RWPE2 (cell line): Measurements from ENCODE around the gene QDPR.
"Not testable (repeated sequence)": the region's sequence is repeated elsewhere in the genome, so short reads cannot be mapped to it uniquely, and the experiment has no call there.

Experiments
- ATAC-seq: fragments of 200-7000 bp; cut with Tn5 transposase; 3 replicates; pipeline ENCODE4 v1.9.1; 2021; ENCODE audit warnings: low read depth
- DNase-seq: peaks from one replicate; pipeline ENCODE4 v3.0.0-alpha.2; 2020; ENCODE audit warnings: low spot score
- H3K27ac ChIP-seq: fragments of 450-650 bp; 2 replicates; pipeline ENCODE4 v1.5.1; 2017; ENCODE audit warnings: mild to moderate bottlenecking; ENCODE audit not compliant: poor library complexity, severe bottlenecking
- H3K27me3 ChIP-seq: fragments of 250-450 bp; sonication (Bioruptor Pico); 2 replicates; pipeline ENCODE4 v1.5.1; 2021; ENCODE audit warnings: mild to moderate bottlenecking, moderate library complexity; ENCODE audit not compliant: insufficient read depth, poor library complexity, severe bottlenecking
- H3K36me3 ChIP-seq: fragments of 250-450 bp; sonication (Bioruptor Pico); 2 replicates; pipeline ENCODE4 v1.5.1; 2020; ENCODE audit warnings: low read depth, mild to moderate bottlenecking, moderate library complexity
- H3K4me1 ChIP-seq: fragments of 250-450 bp; sonication (Bioruptor Pico); 2 replicates; pipeline ENCODE4 v1.5.1; 2021; ENCODE audit warnings: mild to moderate bottlenecking, moderate library complexity; ENCODE audit not compliant: insufficient read depth, poor library complexity, severe bottlenecking
- H3K4me3 ChIP-seq: fragments of 250-450 bp; sonication (Bioruptor Pico); 2 replicates; pipeline ENCODE4 v1.5.1; 2021; ENCODE audit warnings: mild to moderate bottlenecking, moderate library complexity; ENCODE audit not compliant: severe bottlenecking
- H3K9me3 ChIP-seq: fragments of 250-450 bp; sonication (Bioruptor Pico); 2 replicates; pipeline ENCODE4 v1.5.1; 2021; ENCODE audit warnings: mild to moderate bottlenecking, moderate library complexity; ENCODE audit not compliant: severe bottlenecking
- CTCF ChIP-seq: fragments of 450-650 bp; IDR thresholded peaks from one replicate; pipeline ENCODE4 v1.5.1; 2017; ENCODE audit warnings: mild to moderate bottlenecking, moderate library complexity; ENCODE audit not compliant: poor library complexity, severe bottlenecking

QDPR gene

DNA sequence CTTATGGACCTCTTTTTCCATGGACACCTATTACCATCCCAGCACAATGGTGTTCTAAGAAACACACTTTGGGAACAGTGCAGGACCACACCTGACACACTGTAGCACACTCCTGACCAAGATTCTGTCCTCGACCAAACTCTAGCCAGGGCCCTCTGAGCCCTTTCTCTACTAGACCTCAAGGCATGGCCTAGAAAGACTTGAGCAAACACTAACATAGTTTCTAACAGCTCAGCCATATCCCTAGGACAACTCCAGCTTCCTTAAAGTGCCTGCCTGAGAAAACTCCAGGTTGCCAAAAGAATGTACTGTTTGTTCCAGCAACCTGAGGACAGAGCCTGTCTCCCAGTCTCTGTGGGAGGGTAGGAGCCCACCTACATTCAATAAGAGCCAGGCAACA lies 48.3 kb downstream of the QDPR start:
- no peaks in the 10 kb centered on the region for H3K4me1 ChIP-seq
- no peaks in the 10 kb centered on the region for H3K27me3 ChIP-seq
- no peak overlapping the region for H3K27ac ChIP-seq
- ATAC-seq (no peak), DNase-seq (no peak)
- H3K4me3 ChIP-seq: no peak overlapping the region
- H3K9me3 ChIP-seq: no peaks in the 10 kb centered on the region
- TF ChIP-seq CTCF: no peak
- no peaks in the 10 kb centered on the region for H3K36me3 ChIP-seq

DNA sequence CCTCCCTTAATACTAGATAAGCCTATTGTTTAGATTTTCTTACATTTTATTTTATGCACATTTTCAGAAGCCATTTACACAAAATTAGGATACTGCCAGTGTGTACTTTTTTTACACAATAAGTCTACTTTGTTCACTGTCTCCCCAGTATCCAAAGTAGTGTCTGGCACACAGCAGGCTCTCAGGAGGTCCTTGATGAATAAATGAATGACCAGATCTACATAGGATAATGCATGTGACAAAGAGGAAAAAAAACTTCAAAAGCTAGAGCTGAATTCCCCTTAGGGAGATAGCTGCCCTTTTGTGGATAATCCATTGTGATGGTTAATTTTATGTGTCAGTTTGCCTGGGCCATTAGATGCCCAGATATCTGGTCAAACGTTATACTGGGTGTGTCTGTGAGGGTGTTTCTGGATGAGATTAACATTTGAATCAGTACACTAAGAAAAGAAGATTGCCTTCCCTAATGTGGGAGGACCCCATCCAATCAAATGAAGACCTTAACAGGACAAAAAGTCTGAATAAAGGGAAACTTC lies 61.6 kb downstream of the QDPR start:
- no peak for TF ChIP-seq CTCF
- Histone ChIP-seq H3K9me3 (no peaks in the 10 kb centered on the region), H3K27ac (no peak overlapping the region), H3K4me1 (no peaks in the 10 kb centered on the region), H3K4me3 (no peak overlapping the region), H3K36me3 (no peaks in the 10 kb centered on the region), H3K27me3 (peaks cover 5% of the 10 kb centered on the region)
- DNase-seq: no peak
- ATAC-seq: no peak

DNA sequence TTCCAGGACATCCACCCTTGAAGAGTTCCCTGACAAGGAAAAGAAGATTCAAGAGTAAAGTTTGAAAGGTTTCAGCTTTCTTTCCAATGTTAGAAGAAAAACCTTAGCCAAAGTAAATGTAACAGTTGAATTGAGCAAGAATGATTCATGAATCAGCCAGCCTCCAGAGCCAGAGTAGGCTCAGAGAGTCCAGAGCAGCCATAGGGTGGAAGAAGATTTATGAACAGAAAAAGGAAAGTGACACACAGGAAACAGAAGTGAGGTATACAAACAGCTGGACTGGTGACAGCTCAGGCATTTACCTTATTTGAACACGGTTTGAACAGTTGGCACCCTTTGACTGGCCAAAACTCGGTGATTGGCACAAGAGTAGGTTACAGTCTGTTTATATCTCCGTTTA lies 63.2 kb downstream of the QDPR start:
- no peaks in the 10 kb centered on the region for H3K4me1 ChIP-seq
- DNase-seq: no peak
- no peak for TF ChIP-seq CTCF
- no peaks in the 10 kb centered on the region for H3K36me3 ChIP-seq
- ATAC-seq: peak; percentile 81
- H3K9me3 ChIP-seq: no peaks in the 10 kb centered on the region
- peaks cover 5% of the 10 kb centered on the region for H3K27me3 ChIP-seq
- H3K27ac ChIP-seq: no peak overlapping the region
- H3K4me3 ChIP-seq: no peak overlapping the region

DNA sequence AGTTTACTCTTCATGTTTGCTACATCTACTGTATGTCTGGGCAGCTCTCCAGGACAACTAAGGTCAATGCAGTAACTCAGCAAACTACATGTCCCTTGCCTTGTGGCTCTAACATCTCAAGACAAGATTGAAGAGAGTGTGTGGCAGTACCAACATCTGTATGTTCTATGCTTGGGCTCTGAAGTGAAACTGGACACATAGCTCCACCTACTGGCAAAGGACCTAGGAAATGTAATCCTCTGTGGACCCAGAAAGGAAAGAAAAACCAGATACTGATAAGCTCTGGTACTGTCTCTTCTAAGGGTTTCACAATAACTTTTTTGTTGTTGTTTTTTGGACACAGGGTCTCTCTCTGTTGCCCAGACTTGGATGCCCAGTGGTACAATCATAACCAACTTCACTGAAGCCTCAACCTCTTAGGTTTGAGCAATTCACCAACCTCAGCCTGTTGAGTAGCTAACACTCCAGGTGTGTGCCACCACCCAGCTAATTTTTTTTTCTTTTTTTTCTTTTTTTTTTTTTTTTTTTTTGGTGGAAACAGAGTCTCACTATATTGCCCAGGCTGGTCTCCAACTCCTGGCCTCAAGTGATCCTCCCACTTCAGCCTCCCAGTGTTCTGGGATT lies 64.1 kb downstream of the QDPR start:
- no peaks in the 10 kb centered on the region for H3K36me3 ChIP-seq
- no peaks in the 10 kb centered on the region for H3K9me3 ChIP-seq
- TF ChIP-seq CTCF: peak; percentile 84
- peaks cover 5% of the 10 kb centered on the region for H3K27me3 ChIP-seq
- no peak overlapping the region for H3K27ac ChIP-seq
- ATAC-seq: peak; percentile 92
- no peak for DNase-seq
- no peaks in the 10 kb centered on the region for H3K4me1 ChIP-seq
- no peak overlapping the region for H3K4me3 ChIP-seq

DNA sequence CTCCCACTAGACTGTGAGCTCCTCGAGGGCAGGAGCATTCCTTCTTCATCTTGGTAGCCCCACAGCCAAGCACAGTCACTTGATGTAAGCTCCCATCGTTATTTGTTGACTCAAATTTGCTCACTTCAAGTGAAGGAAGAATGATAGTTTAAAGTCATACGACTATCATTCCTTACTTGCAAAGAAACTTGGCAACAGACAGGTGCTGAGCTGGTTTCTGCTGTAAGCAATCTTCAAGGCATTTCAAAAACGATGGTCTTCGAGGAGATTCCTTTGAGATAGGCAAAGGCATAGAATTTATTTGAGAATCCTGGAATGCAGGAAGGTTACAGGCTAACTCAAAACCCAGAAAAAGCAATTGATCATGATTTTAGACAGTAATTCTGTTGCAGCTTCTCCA lies 64.8 kb downstream of the QDPR start:
- H3K27me3 ChIP-seq: peaks cover 5% of the 10 kb centered on the region
- no peak for TF ChIP-seq CTCF
- H3K4me3 ChIP-seq: no peak overlapping the region
- no peaks in the 10 kb centered on the region for H3K9me3 ChIP-seq
- DNase-seq (no peak), ATAC-seq (no peak)
- H3K36me3 ChIP-seq: no peaks in the 10 kb centered on the region
- H3K27ac ChIP-seq: no peak overlapping the region
- no peaks in the 10 kb centered on the region for H3K4me1 ChIP-seq

DNA sequence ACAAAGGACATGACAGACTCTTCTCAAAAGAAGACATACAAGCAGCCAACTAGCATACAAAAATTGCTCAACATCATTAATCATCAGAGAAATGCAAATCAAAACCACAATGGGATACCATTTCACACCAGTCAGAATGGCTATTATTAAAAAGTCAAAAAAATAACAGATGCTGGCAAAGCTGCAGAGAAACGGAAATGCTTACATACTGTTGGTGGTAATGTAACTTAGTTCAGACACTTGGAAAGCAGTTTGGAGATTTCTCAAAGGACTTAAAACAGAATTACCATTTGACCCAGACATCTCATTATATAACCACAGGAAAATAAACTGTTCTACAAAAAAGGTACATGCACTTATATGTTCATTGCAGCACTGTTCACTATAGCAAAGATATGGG lies 69.4 kb downstream of the QDPR start:
- not testable (repeated sequence) for ATAC-seq, H3K9me3 ChIP-seq, H3K4me3 ChIP-seq, DNase-seq, H3K27me3 ChIP-seq, H3K36me3 ChIP-seq, H3K27ac ChIP-seq, H3K4me1 ChIP-seq
